Upper lobe of left lung (tissue), 4 donors: ENCODE data around the gene QKI.

ENCODE experiments used
- CTCF ChIP-seq, 6 experiments: fragments of 450-650 bp in 4 of 6; fragments of 200-600 bp in 2 of 6; sonication (generic) in 2 of 6; IDR thresholded peaks; one replicate each; pipeline ENCODE4 v1.5.1; 2016 to 2019; ENCODE audit warnings: antibody characterized with exemption in 6 of 6
- POLR2A ChIP-seq, 4 donors: fragments of 450-650 bp; IDR thresholded peaks; one replicate each; pipeline ENCODE4 v1.5.1; 2016 to 2017; ENCODE audit warnings: antibody characterized with exemption in 4 of 4, mild to moderate bottlenecking in 2 of 4

GRCh38 chr6:163376187-163376586 is 38.3 kb upstream of the QKI start:
- TF ChIP-seq POLR2A (IDR thresholded peaks at IDR 0.05): no peak
- TF ChIP-seq CTCF (IDR thresholded peaks at IDR 0.05): no peak
